Natural killer cell (primary cell): Measurements from ENCODE around the gene COL4A3. TPM values are rescaled to one million over a fixed set of nuclear protein-coding genes. Genes with fewer than 3 reads are reported as not detected.

Experiments
- ATAC-seq, 3 donors: fragments of 150-1000 bp in 2 of 3; fragments of 200-7000 bp in 1 of 3; cut with Tn5 transposase; 1 replicate in 1 of 3; 2 replicates in 2 of 3; pipeline ENCODE4 v1.10.0; 2021; ENCODE audit warnings: mild to moderate bottlenecking in 2 of 3, moderate library complexity in 2 of 3
- DNase-seq, 2 donors: peaks; one replicate each; pipeline versions ENCODE4 v3.0.0 to v3.0.0-alpha.2; 2013 to 2021; ENCODE audit warnings: mixed read lengths in 1 of 2
- H3K27ac ChIP-seq: one replicate; pipeline ENCODE4 v1.5.1; 2013; ENCODE audit warnings: mild to moderate bottlenecking, low read length
- H3K27me3 ChIP-seq: one replicate; pipeline ENCODE4 v1.6.1; 2013; ENCODE audit warnings: low read length; ENCODE audit not compliant: control insufficient read depth, insufficient read depth
- H3K36me3 ChIP-seq: one replicate; pipeline ENCODE4 v1.6.1; 2013; ENCODE audit warnings: low read length; ENCODE audit not compliant: control insufficient read depth, insufficient read depth
- H3K4me1 ChIP-seq: one replicate; pipeline ENCODE4 v1.6.1; 2013; ENCODE audit warnings: low read length; ENCODE audit not compliant: control insufficient read depth, insufficient read depth
- H3K4me3 ChIP-seq: one replicate; pipeline ENCODE4 v1.5.1; 2013; ENCODE audit warnings: low read length
- H3K9me3 ChIP-seq: one replicate; pipeline ENCODE4 v1.6.1; 2013; ENCODE audit warnings: low read length; ENCODE audit not compliant: control insufficient read depth, insufficient read depth
- H3K27ac Mint-ChIP-seq, 2 donors: one replicate each; pipeline ENCODE4 v1.8.0; 2022; ENCODE audit warnings: mild to moderate bottlenecking in 2 of 2, mixed read lengths in 2 of 2, moderate library complexity in 1 of 2
- H3K27me3 Mint-ChIP-seq, 2 donors: one replicate each; pipeline ENCODE4 v1.8.0; 2022; ENCODE audit warnings: low read depth in 2 of 2, mixed read lengths in 2 of 2
- H3K36me3 Mint-ChIP-seq: one replicate; pipeline ENCODE4 v1.8.0; 2022; ENCODE audit warnings: mixed read lengths
- H3K4me1 Mint-ChIP-seq, 2 donors: one replicate each; pipeline ENCODE4 v1.8.0; 2022; ENCODE audit warnings: mixed read lengths in 2 of 2
- H3K4me3 Mint-ChIP-seq: one replicate; pipeline ENCODE4 v1.8.0; 2022; ENCODE audit warnings: mild to moderate bottlenecking, moderate library complexity, mixed read lengths
- H3K9me3 Mint-ChIP-seq, 2 donors: one replicate each; pipeline ENCODE4 v1.8.0; 2022; ENCODE audit warnings: mixed read lengths in 2 of 2
- WGBS: methylation state at CpG from one replicate; pipeline ENCODE4 v1.1.7; 2013; ENCODE audit warnings: missing lambda C conversion rate; ENCODE audit not compliant: insufficient coverage; 5-methylcytosine and 5-hydroxymethylcytosine counted together
- intact Hi-C: fragments of 100-400 bp; cut with micrococcal nuclease; formaldehyde crosslinking; loops from one replicate; pipeline ENCODE4 v1.14.2; 2022
- total RNA-seq, 4 donors: library from RNA; stranded (reverse); fragments of 120-200 nt in 1 of 4; gene quantifications; one replicate each; pipeline versions ENCODE4 v1.2.3 to v1.2.4, GENCODE V29; 2013 to 2022
- TF ChIP-seq, protein P1 (sequence below): fragments of 200-600 bp; IDR thresholded peaks from one replicate; pipeline ENCODE4 v1.8.0; 2022; ENCODE audit warnings: antibody characterized with exemption

Gene COL4A3
- total RNA-seq, 3 donors from 2014 or later (not counting 1 experiment from before 2014, with no cell fraction given), result 0.45 to 1.8 (median 1.0) TPM

DNA sequence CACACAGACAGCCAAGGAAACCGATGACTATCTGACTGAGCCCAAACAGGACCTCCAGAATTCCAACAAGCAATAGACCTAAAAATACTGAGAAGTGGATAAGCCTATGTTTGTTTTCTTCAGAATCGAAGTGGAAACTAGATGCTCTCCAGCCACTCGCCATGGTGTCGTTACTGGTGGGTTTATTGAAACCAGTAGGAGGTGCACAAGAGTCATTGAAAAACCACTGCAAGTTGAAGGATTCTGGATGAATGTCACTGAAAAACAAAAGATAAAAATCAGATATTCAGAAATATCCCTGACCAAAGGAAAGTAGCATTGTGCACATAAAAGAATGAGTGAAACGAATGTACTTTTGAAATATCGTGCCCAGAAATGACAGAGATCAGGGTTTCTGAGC is 199.3 kb downstream of the COL4A3 start:
- TF ChIP-seq, protein P1, sequence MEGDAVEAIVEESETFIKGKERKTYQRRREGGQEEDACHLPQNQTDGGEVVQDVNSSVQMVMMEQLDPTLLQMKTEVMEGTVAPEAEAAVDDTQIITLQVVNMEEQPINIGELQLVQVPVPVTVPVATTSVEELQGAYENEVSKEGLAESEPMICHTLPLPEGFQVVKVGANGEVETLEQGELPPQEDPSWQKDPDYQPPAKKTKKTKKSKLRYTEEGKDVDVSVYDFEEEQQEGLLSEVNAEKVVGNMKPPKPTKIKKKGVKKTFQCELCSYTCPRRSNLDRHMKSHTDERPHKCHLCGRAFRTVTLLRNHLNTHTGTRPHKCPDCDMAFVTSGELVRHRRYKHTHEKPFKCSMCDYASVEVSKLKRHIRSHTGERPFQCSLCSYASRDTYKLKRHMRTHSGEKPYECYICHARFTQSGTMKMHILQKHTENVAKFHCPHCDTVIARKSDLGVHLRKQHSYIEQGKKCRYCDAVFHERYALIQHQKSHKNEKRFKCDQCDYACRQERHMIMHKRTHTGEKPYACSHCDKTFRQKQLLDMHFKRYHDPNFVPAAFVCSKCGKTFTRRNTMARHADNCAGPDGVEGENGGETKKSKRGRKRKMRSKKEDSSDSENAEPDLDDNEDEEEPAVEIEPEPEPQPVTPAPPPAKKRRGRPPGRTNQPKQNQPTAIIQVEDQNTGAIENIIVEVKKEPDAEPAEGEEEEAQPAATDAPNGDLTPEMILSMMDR, result no peak
- WGBS, result 89% methylated on average over 6 of the region's 6 CpGs
- Mint-ChIP-seq H3K27me3 (no peaks in the 10 kb centered on the region), H3K27ac (no peak overlapping the region), H3K36me3 (no peaks in the 10 kb centered on the region), H3K4me1 (no peaks in the 10 kb centered on the region), H3K4me3 (no peak overlapping the region), H3K9me3 (no peaks in the 10 kb centered on the region)
- Histone ChIP-seq H3K27me3 (no peaks in the 10 kb centered on the region), H3K4me1 (no peaks in the 10 kb centered on the region), H3K4me3 (no peak overlapping the region), H3K27ac (no peak overlapping the region), H3K36me3 (peaks cover 19% of the 10 kb centered on the region), H3K9me3 (no peaks in the 10 kb centered on the region)
- intact Hi-C loops, result loop anchor here (10.0 kb wide), 1 partner anchor 401 kb away; no protein-coding TSS in a partner anchor
- peak in 1 of 2 donors; percentile 46 for DNase-seq
- no peak for ATAC-seq

Other genes with a start within 250 kb of the COL4A3 start
- gene COL4A4, start 419 bp upstream of the COL4A3 start, total RNA-seq, result 1 to 10 TPM in 1 of 3 donors, under 1 TPM in 2; 0.31 to 2.3 (median 0.88) TPM
- gene MFF, start 160.6 kb downstream of the COL4A3 start, total RNA-seq, result 10 to 100 TPM; 57.7 to 60.8 (median 59.8) TPM
- gene TM4SF20, start 214.7 kb downstream of the COL4A3 start, total RNA-seq, result not detected
- not detected for gene SCYGR1, start 223.3 kb downstream of the COL4A3 start, total RNA-seq